GM12875 (cell line): Measurements from ENCODE around the gene RAB31.
A peak's percentile ranks its signal among the peaks of the same experiment; 100 is the strongest.

Experiments used
- H3K4me3 ChIP-seq: one replicate; pipeline ENCODE4 v1.5.1; 2011; ENCODE audit warnings: low read depth, low read length, control low read depth
- CTCF ChIP-seq: IDR thresholded peaks from 2 replicates; pipeline ENCODE4 v1.5.1; 2011; ENCODE audit warnings: low read depth, mild to moderate bottlenecking, control low read depth, inconsistent platforms, low read length, moderate library complexity, borderline replicate concordance; ENCODE audit not compliant: insufficient read depth

The RAB31 gene

GRCh38 chr18:9708057-9708433, at the start of gene RAB31:
Gene RAB31 (plus strand): TSS chr18:9708301. CDS start chr18:9708406, 105 bp downstream.
- TF ChIP-seq CTCF = 0 out of 2 replicates have a peak, but pooled peaks have one; percentile 11
- H3K4me3 ChIP-seq = peak within 1 kb of the TSS; percentile 97

GRCh38 chr18:9659499-9660375, 48.4 kb upstream of the RAB31 start:
- no peak for TF ChIP-seq CTCF
- no peak overlapping the region for H3K4me3 ChIP-seq

GRCh38 chr18:9661564-9661963, 46.5 kb upstream of the RAB31 start:
- TF ChIP-seq CTCF = no peak
- H3K4me3 ChIP-seq = no peak overlapping the region

- no peak for TF ChIP-seq CTCF
- no peak overlapping the region for H3K4me3 ChIP-seq
These were observed 44.7 kb upstream of the RAB31 start for GRCh38 chr18:9663377-9663776.

- no peak overlapping the region for H3K4me3 ChIP-seq
- TF ChIP-seq CTCF = no peak
These were observed 42.8 kb upstream of the RAB31 start for GRCh38 chr18:9665314-9665713.

GRCh38 chr18:9666548-9666947, 41.6 kb upstream of the RAB31 start:
- TF ChIP-seq CTCF = no peak
- H3K4me3 ChIP-seq = no peak overlapping the region

- H3K4me3 ChIP-seq = no peak overlapping the region
- no peak for TF ChIP-seq CTCF
These were observed 39.1 kb upstream of the RAB31 start for GRCh38 chr18:9669016-9669415.
